Measurements from ENCODE around the gene R3HDM4. TPM values are rescaled to one million over a fixed set of nuclear protein-coding genes. Genes with fewer than 3 reads are reported as not detected.

The R3HDM4 gene
- total RNA-seq, 4 donors from 2014 or later = 5.3 to 38.2 (median 21.2) TPM

GRCh38 chr19:871446-872265 is 41.4 kb downstream of the R3HDM4 start:
- H3K4me3 ChIP-seq = no peak overlapping the region
- H3K9me3 ChIP-seq = no peaks in the 10 kb centered on the region
- peaks cover 5 to 17% of the 10 kb centered on the region in 2 donors for H3K4me1 ChIP-seq
- intact Hi-C loops (cut with DNase I; ENCODE audit: low total_unique reads) = no loop called here
- no peaks in the 10 kb centered on the region for H3K27me3 ChIP-seq
- DNase-seq = no peak
- no peaks in the 10 kb centered on the region for H3K36me3 ChIP-seq
- H3K27ac ChIP-seq = peak overlapping the region; percentile 13 to 92
- no peak for TF ChIP-seq POLR2A (IDR thresholded peaks at IDR 0.05)
- TF ChIP-seq, protein P1, sequence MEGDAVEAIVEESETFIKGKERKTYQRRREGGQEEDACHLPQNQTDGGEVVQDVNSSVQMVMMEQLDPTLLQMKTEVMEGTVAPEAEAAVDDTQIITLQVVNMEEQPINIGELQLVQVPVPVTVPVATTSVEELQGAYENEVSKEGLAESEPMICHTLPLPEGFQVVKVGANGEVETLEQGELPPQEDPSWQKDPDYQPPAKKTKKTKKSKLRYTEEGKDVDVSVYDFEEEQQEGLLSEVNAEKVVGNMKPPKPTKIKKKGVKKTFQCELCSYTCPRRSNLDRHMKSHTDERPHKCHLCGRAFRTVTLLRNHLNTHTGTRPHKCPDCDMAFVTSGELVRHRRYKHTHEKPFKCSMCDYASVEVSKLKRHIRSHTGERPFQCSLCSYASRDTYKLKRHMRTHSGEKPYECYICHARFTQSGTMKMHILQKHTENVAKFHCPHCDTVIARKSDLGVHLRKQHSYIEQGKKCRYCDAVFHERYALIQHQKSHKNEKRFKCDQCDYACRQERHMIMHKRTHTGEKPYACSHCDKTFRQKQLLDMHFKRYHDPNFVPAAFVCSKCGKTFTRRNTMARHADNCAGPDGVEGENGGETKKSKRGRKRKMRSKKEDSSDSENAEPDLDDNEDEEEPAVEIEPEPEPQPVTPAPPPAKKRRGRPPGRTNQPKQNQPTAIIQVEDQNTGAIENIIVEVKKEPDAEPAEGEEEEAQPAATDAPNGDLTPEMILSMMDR (IDR thresholded peaks at IDR 0.05) = no peak

GRCh38 chr19:870963-871401 is 42.0 kb downstream of the R3HDM4 start:
- H3K27me3 ChIP-seq = no peaks in the 10 kb centered on the region
- DNase-seq = no peak

GRCh38 chr19:870314-870713 is 42.7 kb downstream of the R3HDM4 start:
- H3K36me3 ChIP-seq = no peaks in the 10 kb centered on the region
- no peak overlapping the region for H3K4me3 ChIP-seq
- H3K9me3 ChIP-seq = no peaks in the 10 kb centered on the region
- peak overlapping the region; percentile 92 to 96 for H3K27ac ChIP-seq
- intact Hi-C loops (cut with DNase I; ENCODE audit: low total_unique reads) = no loop called here
- no peaks in the 10 kb centered on the region for H3K27me3 ChIP-seq
- H3K4me1 ChIP-seq = peaks cover 5 to 17% of the 10 kb centered on the region in 2 donors
- TF ChIP-seq, protein P1 (IDR thresholded peaks at IDR 0.05) = no peak
- no peak for TF ChIP-seq POLR2A (IDR thresholded peaks at IDR 0.05)
- no peak for DNase-seq

More at GRCh38 chr19:870963-871401, 42.0 kb downstream of the R3HDM4 start:
- Histone ChIP-seq H3K9me3 (no peaks in the 10 kb centered on the region), H3K36me3 (no peaks in the 10 kb centered on the region), H3K4me1 (peaks cover 5 to 17% of the 10 kb centered on the region in 2 donors), H3K4me3 (no peak overlapping the region), H3K27ac (peak overlapping the region; percentile 92 to 96)
- intact Hi-C loops (cut with DNase I; ENCODE audit: low total_unique reads) = no loop called here
- TF ChIP-seq, protein P1 (IDR thresholded peaks at IDR 0.05) = no peak
- TF ChIP-seq POLR2A (IDR thresholded peaks at IDR 0.05) = no peak

- peak; percentile 94 for DNase-seq
- Histone ChIP-seq H3K36me3 (no peaks in the 10 kb centered on the region), H3K4me1 (peaks cover 5 to 17% of the 10 kb centered on the region in 2 donors), H3K27ac (peak overlapping the region; percentile 92 to 96), H3K27me3 (no peaks in the 10 kb centered on the region), H3K4me3 (no peak overlapping the region), H3K9me3 (no peaks in the 10 kb centered on the region)
- intact Hi-C loops (cut with DNase I; ENCODE audit: low total_unique reads) = loop anchor here (5.0 to 10.0 kb wide), 2 partner anchors 48 to 115 kb away; partner anchors contain the start of genes KISS1R and WDR18
- no peak for TF ChIP-seq POLR2A (IDR thresholded peaks at IDR 0.05)
- TF ChIP-seq, protein P1 (IDR thresholded peaks at IDR 0.05) = no peak
Measured at GRCh38 chr19:869245-870177, 43.5 kb downstream of the R3HDM4 start.
